GM10847 (cell line): ENCODE measurements around the gene PF4V1.

Experiments
- POLR2A ChIP-seq: IDR thresholded peaks from 2 replicates; pipeline ENCODE4 v1.6.1; 2011; ENCODE audit not compliant: insufficient read length; ENCODE audit errors: extremely low read depth

PF4V1 gene

DNA sequence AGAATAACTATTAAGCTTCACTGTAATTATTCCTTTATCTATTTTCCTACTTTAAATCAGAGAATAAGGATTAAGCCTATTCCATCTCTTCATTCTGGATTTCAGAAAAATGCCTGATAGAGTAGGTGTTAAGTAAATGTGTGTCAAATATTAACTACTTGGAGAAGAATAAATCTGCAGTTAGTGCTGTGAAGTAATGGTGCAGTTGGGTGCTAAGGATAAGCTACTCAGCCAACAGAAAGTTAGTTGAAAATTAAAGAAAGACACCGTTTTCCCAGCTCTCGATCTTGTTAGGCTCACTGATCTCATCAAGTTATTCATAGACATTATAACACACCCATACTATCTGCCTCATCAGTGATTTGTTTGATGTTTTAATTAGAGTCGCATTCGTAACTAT, 7.1 kb downstream of the PF4V1 start:
- no peak for TF ChIP-seq POLR2A

DNA sequence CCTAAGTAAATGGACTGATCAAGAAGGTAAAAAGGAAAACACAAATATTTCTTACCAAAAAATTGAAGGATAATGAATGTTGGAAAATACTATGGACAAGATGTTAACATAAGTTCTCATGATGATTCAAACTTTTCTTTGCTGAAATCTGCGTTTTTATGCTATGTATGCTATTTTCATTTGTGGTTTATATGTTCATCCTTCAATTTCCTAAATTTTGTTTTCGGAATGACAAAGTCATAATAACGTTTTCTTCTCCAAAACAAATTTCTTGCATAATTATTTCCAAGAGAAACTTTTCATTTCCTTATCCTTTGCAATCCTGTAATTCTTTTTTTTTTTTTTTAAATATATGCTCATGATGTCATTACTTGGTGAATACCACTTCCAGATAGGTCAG, 7.8 kb downstream of the PF4V1 start:
- TF ChIP-seq POLR2A, result no peak

DNA sequence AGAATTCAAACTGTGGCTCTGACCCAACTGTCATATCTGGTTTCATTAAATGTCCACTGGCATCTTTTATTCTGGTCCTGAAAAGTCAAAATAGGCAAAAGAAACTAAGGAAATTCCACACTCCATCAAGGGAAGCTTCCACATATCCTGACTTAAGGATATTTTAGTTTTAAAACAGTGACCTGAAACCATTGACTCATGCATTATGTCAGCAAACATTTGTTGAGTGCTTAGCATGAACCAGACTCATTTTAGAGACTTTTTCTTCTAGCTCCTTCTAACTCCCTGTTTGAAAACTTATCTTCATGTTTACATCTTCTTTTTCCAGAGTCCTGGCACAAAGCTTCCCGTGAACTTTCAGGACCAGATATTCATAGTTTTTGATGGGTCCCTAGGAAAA, 9.2 kb downstream of the PF4V1 start:
- no peak for TF ChIP-seq POLR2A

DNA sequence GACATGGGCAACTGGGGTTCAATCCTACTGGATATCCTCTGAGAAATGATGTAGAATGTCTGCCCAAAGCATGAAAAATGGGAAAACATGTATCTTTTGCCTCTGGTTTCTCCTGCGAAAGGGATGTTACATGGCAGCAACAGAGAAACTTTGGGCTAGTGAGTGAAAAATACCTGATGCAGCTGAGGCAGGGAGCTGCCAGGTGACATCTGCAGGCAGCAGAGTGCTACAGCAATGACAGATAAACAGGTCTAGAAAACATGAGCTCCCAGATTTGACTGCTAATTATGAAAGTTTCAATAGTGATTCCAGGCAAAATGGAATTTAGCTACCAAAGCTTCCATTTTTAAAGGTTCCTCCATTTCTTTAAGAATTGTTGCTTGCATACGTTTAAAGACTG, 11.3 kb downstream of the PF4V1 start:
- no peak for TF ChIP-seq POLR2A

DNA sequence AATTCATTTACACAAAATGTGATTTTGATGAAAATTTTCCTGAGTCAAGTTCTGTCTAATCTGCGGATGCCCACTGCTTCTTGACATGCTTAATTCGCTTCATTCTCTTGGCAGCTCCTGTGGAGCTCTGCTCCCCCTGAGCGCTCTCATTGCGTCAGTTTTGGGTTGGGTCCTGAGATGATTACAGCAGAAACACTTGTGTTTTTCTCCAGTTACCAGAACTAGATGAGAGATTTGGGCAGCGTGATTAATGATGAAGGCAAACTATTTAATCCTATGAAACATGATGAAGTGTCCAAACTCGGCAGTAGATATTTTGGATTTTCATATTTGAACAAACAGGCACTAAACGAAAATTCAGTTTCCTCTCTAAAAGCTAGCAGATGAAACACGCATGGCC, 11.9 kb downstream of the PF4V1 start:
- TF ChIP-seq POLR2A, result no peak

DNA sequence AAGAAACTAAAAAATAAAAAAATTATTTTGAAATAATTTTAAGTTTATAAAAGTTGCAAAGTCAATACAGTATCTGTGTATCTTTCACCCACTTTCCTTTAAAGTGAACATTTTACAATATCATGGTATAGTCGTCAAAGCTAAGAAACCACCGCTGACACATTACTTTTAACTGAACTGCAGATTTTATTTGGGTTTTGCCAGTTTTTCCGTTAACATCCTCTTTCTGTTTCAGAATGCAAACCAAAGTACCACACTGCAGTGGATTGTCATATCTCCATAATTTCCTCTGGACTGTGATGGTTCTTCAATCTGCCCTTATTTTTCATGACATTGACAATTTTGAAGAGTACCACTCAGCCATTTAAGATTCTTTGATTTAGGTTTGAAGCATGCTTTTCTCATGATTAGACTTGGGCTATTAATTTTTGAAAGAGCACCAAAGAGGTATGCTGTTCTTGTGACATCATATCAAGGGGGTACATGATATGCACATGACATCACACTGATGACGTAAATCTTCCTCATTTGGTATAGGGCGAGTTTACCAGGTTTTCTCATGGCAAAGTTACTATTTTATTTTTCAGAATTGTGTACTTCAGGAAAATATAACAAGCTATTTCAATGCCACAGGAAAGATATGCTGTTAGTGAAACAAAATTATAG, 12.5 kb downstream of the PF4V1 start:
- TF ChIP-seq POLR2A, result no peak

DNA sequence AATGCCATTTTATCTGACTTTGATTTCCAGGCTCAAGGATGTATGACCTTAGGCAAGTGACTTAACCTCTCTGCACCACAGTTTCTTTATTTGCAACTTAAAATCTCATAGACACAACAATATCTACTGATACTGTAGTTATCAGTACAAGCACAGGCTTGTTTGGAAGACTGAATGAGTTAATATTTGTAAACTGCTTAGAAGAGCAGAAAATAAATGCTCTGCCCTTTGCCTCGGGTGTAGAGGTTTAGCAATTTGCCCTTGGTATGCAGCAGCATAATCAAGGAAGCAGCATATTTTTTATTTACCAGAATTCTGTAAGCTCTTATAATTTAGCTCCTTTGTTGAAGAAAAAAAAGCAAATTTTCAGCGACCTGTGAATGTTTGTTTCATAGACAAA, 13.2 kb downstream of the PF4V1 start:
- TF ChIP-seq POLR2A, result no peak

DNA sequence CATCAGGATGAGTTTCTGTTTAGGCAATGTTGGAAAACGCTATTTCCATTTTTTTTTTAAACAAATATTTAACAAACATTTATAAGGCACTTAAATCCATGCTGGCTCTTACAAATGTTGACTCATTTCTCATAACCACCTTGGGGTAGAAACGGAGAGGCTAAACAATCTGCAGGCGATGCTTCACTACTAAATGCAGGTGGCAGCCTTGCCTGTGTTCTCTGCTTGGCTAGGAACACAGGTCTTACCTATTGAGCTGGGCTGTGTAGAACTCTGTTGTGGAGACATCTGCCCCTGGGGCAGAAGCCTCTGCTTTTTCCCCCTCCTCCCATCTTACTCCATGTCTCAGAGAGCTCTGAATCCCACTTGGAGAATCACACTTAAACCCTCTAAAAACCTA, 14.7 kb downstream of the PF4V1 start:
- no peak for TF ChIP-seq POLR2A

DNA sequence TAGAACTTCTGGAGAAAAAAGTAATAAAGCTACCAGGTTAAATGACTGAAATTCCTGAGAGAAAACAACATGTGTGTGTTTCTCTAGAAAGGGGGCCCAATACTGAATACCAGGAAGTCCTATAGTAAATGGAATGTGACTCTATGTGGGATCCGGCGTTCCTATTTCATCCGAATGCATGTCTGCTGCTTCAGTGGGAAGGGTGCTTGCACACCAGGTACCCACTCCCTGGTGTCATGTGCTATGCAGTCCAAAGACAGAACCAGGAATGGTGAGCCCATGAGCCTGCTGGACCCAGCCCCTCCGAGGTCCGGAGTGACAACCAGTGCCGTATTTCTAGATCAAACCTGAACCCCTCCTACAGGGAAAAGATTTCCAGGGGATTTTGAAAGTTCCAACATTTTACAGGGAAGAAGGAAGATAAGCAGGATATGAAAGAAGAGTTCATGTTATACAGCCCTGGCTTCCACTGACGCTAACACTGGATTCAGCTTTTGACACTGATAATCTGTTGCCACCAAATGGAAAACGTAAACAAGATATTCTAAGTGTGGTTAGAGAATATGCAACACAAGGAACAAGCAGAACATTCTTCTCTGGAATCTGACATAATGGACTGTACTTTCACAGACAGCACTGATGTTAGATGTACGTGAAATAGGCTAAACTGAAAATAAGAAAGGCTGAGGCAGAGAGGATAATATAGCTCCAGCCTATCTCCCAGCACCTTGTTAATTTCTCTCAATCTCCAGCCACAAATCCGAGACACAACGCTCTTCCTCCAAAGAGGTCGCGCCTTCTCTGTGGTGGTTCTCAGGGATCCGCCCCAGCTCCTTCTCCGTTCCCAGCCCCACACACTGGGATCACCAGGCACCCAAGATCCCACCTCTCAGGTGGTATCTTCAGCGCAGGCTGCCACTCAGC, 15.4 kb downstream of the PF4V1 start:
- no peak for TF ChIP-seq POLR2A

DNA sequence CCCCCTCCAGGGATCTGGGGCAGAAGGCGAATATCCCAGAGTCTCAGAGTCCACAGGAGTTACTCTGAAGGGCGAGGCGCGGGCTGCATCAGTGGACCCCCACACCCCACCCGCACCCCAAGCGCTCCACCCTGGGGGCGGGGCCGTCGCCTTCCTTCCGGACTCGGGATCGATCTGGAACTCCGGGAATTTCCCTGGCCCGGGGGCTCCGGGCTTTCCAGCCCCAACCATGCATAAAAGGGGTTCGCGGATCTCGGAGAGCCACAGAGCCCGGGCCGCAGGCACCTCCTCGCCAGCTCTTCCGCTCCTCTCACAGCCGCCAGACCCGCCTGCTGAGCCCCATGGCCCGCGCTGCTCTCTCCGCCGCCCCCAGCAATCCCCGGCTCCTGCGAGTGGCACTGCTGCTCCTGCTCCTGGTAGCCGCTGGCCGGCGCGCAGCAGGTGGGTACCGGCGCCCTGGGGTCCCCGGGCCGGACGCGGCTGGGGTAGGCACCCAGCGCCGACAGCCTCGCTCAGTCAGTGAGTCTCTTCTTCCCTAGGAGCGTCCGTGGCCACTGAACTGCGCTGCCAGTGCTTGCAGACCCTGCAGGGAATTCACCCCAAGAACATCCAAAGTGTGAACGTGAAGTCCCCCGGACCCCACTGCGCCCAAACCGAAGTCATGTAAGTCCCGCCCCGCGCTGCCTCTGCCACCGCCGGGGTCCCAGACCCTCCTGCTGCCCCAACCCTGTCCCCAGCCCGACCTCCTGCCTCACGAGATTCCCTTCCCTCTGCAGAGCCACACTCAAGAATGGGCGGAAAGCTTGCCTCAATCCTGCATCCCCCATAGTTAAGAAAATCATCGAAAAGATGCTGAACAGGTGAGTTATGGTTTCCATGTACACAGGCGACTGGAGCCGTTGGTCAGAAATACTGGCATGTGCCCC, 16.3 kb downstream of the PF4V1 start, which contains the start of gene CXCL1:
TSS of gene CXCL1 (plus strand) at position 264 of the 926 bp plus-strand sequence. CDS start at position 342, 78 bp downstream.
- TF ChIP-seq POLR2A, result no peak

DNA sequence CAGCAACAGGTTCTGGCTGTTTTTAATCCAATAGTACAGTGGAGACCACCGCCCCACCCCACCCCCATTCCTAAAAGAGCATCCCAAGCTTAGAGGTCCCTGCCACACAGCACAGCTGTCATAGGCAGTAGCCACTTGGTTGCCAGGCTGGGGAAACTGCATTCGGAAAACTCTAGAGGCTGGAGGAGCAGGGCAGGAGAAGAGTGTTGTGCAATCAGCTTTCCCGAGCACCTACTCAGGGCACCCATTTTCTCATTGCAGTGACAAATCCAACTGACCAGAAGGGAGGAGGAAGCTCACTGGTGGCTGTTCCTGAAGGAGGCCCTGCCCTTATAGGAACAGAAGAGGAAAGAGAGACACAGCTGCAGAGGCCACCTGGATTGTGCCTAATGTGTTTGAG, 17.2 kb downstream of the PF4V1 start:
- TF ChIP-seq POLR2A, result no peak

DNA sequence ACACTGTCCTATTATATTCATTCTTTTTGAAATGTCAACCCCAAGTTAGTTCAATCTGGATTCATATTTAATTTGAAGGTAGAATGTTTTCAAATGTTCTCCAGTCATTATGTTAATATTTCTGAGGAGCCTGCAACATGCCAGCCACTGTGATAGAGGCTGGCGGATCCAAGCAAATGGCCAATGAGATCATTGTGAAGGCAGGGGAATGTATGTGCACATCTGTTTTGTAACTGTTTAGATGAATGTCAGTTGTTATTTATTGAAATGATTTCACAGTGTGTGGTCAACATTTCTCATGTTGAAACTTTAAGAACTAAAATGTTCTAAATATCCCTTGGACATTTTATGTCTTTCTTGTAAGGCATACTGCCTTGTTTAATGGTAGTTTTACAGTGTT, 17.7 kb downstream of the PF4V1 start:
- no peak for TF ChIP-seq POLR2A

DNA sequence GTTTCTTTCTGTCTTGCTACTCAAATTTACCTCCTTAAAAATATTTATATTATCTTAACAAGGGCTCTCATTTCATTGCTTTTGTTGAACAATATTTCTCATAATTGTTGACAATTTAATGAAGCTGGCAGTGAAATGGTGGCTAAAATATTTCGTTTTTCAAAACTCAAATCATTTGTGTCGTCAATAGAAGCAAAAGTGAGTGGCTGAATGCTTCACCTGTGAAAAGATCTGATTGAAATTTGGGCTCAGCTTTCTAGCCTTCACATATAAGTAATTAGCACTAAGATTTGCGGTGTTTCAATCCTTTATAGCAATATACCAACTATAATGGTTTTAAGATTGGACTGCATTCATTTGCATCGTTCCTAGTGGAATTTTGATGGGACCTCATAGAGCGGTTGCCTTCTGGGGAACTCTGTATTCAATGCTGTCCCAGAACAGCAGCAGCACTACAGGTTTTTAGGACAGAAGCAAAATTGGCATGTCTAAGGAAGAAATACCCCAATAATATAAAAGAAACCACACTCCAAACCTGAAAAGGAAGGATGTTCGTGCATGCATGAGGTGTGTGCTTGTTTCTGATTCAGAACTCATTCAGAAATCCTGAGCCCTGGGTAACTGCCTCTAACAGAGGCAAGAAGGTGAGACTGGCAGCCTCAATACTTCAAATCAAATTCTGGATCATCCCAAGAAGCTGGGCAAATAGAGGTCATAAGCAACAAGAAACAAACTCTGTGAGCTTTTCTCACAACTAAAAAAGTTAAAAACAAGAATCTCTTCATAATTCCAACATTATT, 18.6 kb downstream of the PF4V1 start:
- no peak for TF ChIP-seq POLR2A

DNA sequence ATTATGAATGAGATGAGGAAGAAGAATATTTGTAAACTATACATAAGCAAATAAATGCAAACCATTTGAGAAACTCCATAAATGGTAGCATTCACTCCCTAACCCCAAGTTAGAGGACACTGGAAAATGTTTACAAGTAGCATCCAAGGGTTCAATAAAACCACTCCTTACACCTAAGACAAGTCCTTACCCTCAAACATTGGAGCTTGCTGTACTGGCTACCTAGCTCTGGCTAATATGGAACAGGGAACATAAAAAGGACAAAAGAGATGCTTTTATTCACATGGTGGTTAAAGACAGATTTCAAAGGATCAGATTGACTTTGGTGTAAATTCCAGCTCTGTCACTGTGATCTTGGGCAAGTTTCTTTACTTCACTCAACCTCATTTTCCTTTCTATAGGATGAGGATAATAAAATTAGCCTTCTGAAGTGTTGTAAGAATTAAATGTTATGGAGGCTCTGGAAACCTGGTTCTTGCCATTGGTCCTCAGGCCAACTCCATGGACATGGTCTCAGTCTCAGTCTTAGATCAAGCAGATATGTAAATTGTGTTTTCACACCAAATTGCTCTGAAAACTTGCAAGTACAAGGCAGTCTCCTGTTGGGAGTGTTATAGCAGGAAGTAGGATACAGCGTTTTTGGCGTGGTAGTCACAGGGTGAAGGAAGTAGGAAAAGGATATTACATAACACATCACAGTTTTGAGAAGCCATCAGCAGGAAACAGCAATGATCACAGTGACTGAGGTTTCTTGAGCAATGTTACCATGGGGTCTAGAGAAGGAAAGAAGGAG, 19.4 kb downstream of the PF4V1 start:
- no peak for TF ChIP-seq POLR2A

DNA sequence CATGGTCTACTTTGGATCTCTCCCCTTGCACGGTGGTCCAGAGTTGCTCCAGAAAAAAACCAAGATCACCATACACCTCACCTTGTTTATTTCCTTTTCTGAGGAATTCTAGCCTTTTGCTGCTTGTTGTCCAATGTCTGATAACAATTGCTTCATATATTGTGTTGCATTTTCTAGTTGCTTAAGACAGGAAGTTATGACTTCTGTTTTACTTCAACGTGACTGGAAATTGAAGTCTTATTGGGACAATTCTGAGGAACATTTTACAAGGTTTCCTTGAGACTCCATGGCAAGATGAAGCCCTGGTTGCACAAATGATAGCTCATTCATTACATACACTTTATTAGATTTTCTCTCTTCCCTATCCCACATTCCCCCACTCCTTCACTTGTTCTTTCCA, 21.3 kb downstream of the PF4V1 start:
- no peak for TF ChIP-seq POLR2A
